Inferior parietal cortex (tissue), 1 donor: Measurements from ENCODE around the gene SULF2.

Experiments used
- DNase-seq: peaks from one replicate; pipeline ENCODE4 v3.0.0-alpha.2; 2016; ENCODE audit errors: extremely low spot score

The SULF2 gene

DNA sequence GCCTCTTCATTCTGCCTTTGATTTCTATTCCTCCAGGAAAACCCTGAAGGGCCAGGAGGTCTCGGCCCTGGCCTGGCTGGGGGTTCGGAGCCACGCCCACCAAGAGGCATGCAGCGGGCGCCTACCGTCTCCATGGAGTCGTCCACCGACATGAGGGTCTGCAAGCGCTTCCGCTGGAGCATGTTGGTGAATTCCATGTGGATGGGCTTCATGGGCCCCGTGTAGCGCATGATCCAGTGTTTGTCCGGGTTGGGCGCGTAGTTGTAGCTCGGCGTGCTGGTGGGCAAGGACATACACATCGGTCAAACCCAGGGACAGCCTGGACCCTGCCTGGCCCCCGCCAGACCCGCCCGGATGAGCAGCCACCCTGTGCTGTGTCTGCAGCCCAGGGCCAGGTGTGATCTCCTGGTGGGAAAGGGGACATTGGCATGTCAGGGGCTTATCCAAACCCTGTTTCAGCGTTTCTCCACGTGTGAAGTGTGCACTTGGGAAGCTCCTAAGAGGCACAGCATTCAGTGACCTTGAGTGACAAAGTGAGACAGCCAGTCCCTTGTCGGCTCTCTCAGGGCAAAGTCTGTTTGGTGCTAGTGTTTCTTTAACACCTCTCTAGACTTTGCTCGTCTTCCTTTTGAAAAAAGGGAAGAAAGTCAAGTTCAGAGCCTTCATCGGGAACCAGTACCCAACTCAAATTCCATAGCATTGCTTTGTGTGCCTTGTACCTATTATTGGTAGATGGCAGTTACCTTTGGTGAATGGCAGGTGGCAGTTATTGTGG, 100.8 kb downstream of the SULF2 start:
- no peak for DNase-seq

DNA sequence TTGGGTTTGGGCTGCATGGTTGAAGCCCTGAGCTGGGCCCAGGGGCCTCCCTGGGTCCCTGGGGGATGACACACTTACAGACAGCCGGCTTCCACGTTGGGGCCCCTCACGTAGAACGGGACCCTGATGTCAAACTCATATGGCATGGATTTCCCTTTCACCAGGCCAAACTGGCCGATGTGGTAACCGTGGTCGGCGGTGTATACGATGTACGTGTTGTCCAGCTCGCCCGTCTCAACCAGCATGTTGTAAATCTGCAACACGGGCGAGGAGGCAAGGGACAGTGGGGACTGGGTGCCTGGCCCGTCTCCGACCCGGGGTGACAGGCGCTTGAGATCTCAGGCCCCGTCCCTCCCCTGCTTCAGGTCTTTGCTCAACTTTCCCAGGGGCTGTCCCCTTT, 102.4 kb downstream of the SULF2 start:
- DNase-seq = no peak

DNA sequence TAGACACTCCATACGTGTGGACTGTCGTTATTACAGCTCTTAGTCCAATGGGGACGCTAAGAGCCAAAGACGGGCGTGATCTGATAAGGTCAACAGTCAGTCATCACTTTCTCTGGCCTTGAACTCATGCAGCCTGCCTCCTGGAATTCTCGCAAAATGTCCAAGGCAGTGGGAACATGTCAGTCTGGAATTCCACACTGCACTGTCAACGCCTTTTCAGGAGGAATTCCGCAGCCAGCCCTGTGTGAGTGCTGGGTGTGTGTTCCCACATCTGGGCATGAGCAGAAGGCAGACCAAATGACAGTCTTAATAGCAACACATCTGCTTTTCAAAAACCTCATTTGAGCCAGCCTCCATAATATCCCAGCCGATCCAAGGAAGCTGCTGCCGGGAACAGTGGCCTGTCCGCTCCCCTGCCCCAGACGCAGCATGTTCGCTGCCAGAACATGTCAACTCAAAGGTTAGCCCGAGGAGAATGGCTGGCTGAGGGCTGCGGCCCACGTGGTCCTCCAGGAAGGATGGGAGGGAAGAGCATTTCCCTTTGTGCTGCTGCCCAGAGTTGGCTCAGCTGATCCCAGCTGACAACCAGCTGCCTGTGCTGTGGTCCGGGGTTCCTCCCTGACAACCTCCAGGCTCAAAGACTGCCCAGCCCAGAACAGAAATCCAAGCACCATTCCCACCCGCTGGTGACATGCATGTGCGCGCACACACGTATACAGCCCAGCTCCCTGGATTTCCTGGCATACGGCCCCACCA, 103.1 kb downstream of the SULF2 start:
- DNase-seq = no peak

GRCh38 chr20:47680804-47681529, 104.3 kb downstream of the SULF2 start:
- DNase-seq = no peak

DNA sequence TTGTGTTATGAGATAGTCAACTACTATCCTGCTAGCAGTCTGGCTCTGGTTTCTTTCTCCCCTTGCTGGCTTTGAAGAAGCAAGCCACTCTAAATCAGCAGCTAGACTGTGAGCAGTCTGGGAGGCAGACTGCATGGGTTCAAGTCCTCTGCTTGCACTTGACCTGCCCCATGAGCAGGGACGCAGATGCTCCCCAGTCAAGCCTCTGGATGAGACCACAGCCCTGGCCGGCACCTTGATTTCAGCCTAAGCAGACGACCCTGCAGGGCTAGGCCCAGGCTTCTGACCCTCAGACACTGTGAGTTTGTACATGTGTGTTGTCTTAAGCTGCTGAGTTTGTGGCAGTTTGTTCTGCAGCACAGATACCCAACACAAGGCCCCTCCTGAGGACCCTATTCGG, 105.8 kb downstream of the SULF2 start:
- DNase-seq = no peak

DNA sequence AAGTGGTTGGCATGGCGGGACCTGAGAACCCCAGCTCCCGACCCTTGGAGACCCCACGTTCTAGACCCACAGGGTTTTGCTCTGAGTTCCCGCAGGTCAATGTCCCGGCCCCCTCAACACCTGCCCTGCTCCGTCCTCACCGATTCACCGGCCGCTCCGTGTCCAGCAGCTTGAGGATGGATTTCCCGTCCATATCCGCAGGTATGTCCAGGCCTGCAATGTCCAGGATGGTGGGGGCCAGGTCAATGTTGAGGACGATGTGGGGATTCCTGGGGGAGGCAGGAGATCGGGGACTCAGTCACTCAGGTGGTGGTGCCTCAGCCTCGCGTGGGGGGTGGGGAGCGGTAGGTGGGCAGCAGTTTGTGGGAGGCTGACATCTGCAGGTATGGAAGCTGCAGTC, 106.7 kb downstream of the SULF2 start:
- no peak for DNase-seq

GRCh38 chr20:47677635-47678453, 107.4 kb downstream of the SULF2 start:
- DNase-seq = no peak

GRCh38 chr20:47676912-47677634, 108.2 kb downstream of the SULF2 start:
- DNase-seq = no peak

GRCh38 chr20:47676219-47676721, 109.0 kb downstream of the SULF2 start:
- DNase-seq = no peak

DNA sequence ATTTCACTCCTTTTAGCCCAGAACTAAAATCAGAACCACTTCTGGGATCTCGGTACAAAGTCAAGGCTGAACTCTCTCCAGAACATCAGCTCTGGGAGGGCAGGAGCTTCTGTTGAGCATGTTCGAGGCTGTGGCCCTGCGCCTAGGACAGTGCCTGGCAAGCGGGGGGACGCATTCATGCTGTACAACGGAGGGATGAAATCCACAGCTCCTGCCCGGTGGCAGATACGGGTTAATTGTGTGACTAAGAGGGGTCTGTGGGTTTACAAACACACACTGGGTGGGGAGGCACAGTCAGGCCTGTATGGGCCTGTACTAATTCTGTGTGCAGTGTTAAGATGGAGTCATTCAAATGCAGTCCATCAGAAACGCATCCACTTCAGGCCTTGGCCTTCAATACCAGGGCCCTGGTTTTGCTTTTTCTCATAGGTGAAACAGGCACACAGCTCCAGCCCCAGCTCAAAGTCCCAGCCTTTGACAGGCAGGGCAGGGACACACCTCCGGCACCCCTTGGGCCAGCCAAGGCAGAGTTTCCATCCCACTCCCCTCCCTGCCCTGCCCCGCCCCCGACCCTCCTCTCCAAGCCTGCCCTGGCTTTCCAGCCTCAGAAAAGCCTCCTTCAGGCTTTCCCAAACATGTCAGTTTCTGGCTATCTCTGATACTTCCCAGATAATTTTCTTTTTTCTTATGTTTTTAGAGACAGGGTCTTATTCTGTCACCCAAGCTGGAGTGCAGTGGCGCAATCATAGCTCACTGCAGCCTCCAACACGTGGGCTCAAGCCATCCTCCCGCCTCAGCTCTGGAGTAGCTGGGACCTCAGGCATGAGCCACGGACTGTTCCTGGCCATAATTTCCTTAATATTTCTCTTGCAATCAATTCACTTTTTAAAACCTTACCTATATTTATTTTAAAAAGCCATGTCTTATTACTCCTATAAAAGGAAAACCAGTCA, 109.8 kb downstream of the SULF2 start:
- no peak for DNase-seq

DNA sequence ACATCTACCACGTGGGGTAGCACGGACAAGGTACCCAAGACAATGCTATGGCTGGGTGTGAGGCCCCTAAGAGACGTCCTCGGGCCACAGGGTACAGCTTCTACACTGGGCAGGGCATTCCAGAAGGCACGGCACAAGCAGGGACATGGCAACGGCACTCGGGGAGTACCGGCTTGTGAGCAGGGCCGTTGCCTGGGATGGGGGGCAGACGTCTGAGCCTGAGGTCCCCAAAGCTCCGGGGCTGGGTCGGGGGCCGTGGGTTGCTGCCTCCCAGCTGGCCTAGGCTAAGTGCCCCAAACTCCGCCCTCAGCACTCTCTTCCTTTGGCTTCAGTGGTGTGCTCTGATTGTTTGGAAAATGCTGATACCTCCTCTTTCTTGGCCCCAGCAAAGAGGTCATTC, 110.6 kb downstream of the SULF2 start:
- DNase-seq = no peak

- DNase-seq = no peak
These were observed 111.1 kb downstream of the SULF2 start for GRCh38 chr20:47674145-47674544.

DNA sequence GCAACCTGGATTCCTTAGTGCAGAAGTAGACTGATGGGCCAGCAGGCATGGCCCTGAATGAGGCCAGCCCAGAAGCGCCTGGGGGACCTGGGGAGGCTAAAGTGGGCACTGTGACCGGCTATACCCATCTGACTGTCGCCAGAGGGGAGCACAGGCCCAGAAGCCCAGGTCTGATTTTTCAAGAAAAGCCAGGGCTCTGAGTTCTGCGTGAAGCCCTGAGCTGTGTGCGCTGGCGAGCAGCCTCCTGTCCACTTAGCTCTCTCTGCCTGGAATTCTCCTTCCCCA, 111.7 kb downstream of the SULF2 start:
- no peak for DNase-seq

DNA sequence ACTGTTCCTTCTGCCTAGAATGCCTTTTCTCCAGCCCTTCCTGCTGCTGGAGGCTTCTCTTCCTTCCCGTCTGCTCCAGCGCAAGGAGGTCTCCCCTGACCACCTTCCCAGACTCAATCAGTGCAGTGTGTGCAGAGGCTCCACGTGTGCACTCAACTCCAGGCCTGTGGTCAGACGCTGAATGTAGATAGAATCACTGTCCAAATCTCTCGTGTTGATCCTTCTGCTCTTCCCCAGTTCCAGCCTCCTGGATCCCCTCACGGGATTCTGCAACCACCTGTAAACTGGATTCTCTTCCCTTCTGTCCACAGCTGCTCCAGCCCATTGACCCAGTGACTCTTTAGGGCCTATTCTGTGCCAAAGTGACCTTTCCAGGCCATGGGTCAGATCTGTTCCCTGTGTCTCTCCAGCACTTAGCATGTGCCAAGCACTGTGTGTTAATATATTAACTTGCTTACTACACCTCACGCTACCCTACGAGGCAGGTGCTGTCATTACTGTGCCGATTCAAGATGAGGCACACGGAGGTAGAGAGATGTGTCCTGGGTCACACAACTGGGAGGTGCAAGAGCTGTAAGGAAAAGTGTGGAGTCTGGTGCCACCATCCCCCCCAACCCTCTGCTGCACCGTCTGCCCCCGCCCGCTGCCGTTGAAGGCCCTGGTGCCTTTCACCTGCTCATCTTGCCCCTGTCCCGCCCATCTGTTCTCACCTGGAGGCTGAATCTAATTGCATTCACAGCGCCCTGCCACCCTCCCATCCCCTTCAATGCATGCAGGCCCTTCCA, 112.2 kb downstream of the SULF2 start:
- DNase-seq = no peak

DNA sequence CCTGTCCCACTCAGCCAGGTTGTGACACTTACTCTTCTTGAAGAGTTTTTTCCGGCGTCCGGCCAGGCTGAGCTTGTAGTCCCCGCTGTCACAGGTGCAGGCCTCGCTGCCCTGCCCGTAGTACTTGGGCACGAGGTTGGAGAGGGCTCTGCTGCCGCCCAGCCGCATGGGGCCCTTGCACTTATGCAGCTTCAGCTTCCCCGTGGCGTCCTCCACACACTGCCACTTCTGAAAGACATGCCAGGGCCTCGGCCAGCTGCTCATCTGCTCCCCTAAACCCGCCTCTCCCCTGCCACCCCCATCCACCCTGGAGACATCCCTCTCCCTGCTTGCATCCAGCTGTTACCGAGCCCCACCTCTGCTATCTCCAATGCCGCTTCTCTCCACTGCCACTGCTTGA, 113.1 kb downstream of the SULF2 start:
- DNase-seq = no peak

- no peak for DNase-seq
These were observed 114.4 kb downstream of the SULF2 start for GRCh38 chr20:47670913-47671312.

DNA sequence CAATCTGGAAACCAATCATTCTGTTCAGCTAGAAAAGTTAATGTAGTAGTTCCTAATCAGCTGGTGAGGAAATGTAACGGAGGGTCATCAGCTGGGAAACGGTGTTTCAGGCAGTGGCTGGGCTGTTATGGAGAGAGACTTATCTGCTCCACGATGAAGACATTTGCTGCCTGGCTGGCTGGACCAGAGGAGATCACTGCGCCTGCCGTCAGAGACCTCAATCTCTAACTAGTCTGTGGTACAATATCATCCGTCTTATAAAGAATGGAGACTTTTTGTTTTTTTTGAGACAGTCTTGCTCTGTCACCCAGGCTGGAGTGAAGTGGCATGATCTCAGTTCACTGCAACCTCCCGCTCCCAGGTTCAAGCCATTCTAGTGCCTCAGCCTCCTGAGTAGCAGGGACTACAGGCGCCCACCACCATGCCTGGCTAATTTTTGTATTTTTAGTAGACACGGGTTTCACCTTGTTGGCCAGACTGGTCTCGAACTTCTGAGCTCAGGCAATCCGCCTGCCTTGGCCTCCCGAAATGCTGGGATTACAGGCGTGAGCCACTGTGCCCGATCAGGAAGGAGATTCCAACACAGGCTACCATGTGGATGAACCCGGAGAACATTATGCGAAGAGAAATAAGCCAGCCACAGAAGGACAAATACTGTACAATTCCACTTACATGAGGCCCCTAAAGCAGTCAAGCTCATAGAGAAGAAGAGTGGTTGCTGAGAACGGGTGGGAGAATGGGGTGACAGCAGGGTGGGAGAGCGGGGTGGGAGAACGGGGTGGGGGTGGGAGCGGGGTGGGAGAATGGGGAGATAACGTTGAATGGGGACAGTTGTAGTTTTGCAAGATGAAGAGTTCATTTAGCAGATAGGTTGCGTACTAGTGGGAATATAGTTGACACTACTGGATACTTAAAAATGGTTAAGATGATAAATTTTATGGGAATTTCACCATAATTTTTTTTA, 115.1 kb downstream of the SULF2 start:
- DNase-seq = no peak

DNA sequence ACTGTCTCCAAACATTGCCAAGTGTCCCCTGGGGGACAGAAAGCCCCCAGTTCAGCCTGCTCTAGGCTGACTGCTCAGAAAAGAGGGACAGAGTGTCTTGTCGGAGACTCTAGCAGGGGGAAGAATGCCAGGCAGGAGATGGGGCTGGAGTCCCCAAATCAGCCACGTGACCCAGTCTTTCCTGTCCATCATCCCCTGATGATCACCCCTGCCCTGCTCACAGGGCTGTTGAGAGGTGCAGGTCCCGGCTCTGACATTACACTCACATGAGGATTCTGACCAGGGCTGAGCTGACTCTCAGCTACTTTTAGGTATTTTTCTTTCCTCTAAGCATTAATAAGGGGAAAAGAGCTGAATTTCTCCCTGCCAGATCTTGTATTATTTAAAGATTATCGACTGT, 115.8 kb downstream of the SULF2 start:
- DNase-seq = no peak
